SK-N-SH (cell line): ENCODE data around the gene MARK3.

ENCODE experiments used
- CTCF ChIP-seq: fragments of 200-600 bp; sonication (generic); IDR thresholded peaks from 2 replicates; pipeline ENCODE4 v1.6.1; 2017; ENCODE audit warnings: antibody characterized with exemption, mild to moderate bottlenecking, moderate library complexity
- EP300 ChIP-seq, 2 experiments: IDR thresholded peaks; 2 replicates each; pipeline versions ENCODE4 v1.4.0 to v1.6.1; 2012; ENCODE audit warnings: borderline replicate concordance in 1 of 2, low read depth in 1 of 2, low read length in 1 of 2
- EZH2phosphoT487 ChIP-seq: fragments of 200-600 bp; sonication (generic); IDR thresholded peaks from 2 replicates; pipeline ENCODE4 v1.6.1; 2017; ENCODE audit warnings: low read depth, mixed run types, mild to moderate bottlenecking, antibody characterized with exemption, moderate library complexity, borderline replicate concordance
- GABPA ChIP-seq: IDR thresholded peaks from 2 replicates; pipeline ENCODE4 v1.4.0; 2012; ENCODE audit warnings: low read depth, mild to moderate bottlenecking
- JUND ChIP-seq: IDR thresholded peaks from 2 replicates; pipeline ENCODE4 v1.4.0; 2012
- MAX ChIP-seq: IDR thresholded peaks from 2 replicates; pipeline ENCODE4 v1.4.0; 2012; ENCODE audit warnings: low read depth
- NRF1 ChIP-seq: IDR thresholded peaks from 2 replicates; pipeline ENCODE4 v1.6.1; 2012; ENCODE audit warnings: low read depth, mild to moderate bottlenecking, low read length
- POLR2AphosphoS5 ChIP-seq: IDR thresholded peaks from 2 replicates; pipeline ENCODE4 v1.6.1; 2012; ENCODE audit warnings: low read depth, low read length
- RXRA ChIP-seq: IDR thresholded peaks from 2 replicates; pipeline ENCODE4 v1.4.0; 2012; ENCODE audit warnings: low read depth, mild to moderate bottlenecking, borderline replicate concordance
- SIN3A ChIP-seq: IDR thresholded peaks from 2 replicates; pipeline ENCODE4 v1.6.1; 2012; ENCODE audit warnings: low read depth, mild to moderate bottlenecking, low read length, moderate library complexity, borderline replicate concordance
- SMC3 ChIP-seq: IDR thresholded peaks from 2 replicates; pipeline ENCODE4 v1.6.1; 2012; ENCODE audit warnings: low read depth, low read length, improper control_type of control experiment
- TCF12 ChIP-seq: IDR thresholded peaks from 2 replicates; pipeline ENCODE4 v1.4.0; 2012
- USF1 ChIP-seq: IDR thresholded peaks from 2 replicates; pipeline ENCODE4 v1.4.0; 2012; ENCODE audit warnings: low read depth, borderline replicate concordance
- YY1 ChIP-seq: IDR thresholded peaks from 2 replicates; pipeline ENCODE4 v1.4.0; 2012; ENCODE audit warnings: low read depth, mild to moderate bottlenecking

GRCh38 chr14:103340480-103341212 is 44.6 kb upstream of the MARK3 start:
- TF ChIP-seq SIN3A (no peak), CTCF (no peak), NRF1 (no peak), SMC3 (no peak), USF1 (no peak), EZH2phosphoT487 (no peak), EP300 (IDR thresholded peaks at IDR 0.05; ENCODE audit: borderline replicate concordance in 1 of 2, low read depth in 1 of 2, low read length in 1 of 2) (no peak), TCF12 (no peak), MAX (no peak), JUND (no peak), RXRA (no peak), POLR2AphosphoS5 (no peak), GABPA (no peak), YY1 (no peak)
